Gastrocnemius medialis (tissue), 4 donors: ENCODE data around the gene TTYH3. TPM values are rescaled to one million over a fixed set of nuclear protein-coding genes. Genes with fewer than 3 reads are reported as not detected.

Experiments
- ATAC-seq, 2 donors: fragments of 150-250 bp; one replicate each; pipeline ENCODE4 v1.9.1; 2016
- DNase-seq, 2 donors: peaks; one replicate each; pipeline ENCODE4 v3.0.0-alpha.2; 2019
- H3K27ac ChIP-seq, 4 donors: fragments of 200-600 bp; sonication (generic); 1 replicate in 1 of 4; 2 replicates in 3 of 4; pipeline ENCODE4 v1.5.1; 2016 to 2018; ENCODE audit warnings: mild to moderate bottlenecking in 2 of 4, moderate library complexity in 1 of 4
- H3K27me3 ChIP-seq, 3 donors: fragments of 200-600 bp; sonication (generic) in 2 of 3; 1 replicate in 1 of 3; 2 replicates in 2 of 3; pipeline versions ENCODE4 v1.5.1 to v1.6.0; 2016 to 2019; ENCODE audit warnings: mild to moderate bottlenecking in 1 of 3, moderate library complexity in 1 of 3
- H3K36me3 ChIP-seq, 2 donors: fragments of 200-600 bp; sonication (generic) in 1 of 2; one replicate each; pipeline ENCODE4 v1.5.1; 2017 to 2018
- H3K4me1 ChIP-seq, 2 donors: fragments of 200-600 bp; sonication (generic) in 1 of 2; one replicate each; pipeline ENCODE4 v1.5.1; 2016 to 2017; ENCODE audit warnings: mild to moderate bottlenecking in 2 of 2
- H3K4me3 ChIP-seq, 4 donors: fragments of 200-600 bp; sonication (generic) in 3 of 4; 1 replicate in 1 of 4; 2 replicates in 3 of 4; pipeline ENCODE4 v1.5.1; 2016 to 2019; ENCODE audit warnings: mild to moderate bottlenecking in 2 of 4
- H3K9me3 ChIP-seq, 3 donors: fragments of 200-600 bp; sonication (generic) in 2 of 3; 1 replicate in 1 of 3; 2 replicates in 2 of 3; pipeline ENCODE4 v1.5.1; 2016 to 2019
- CTCF ChIP-seq, 5 experiments: fragments of 450-650 bp in 3 of 5; fragments of 200-600 bp in 2 of 5; sonication (generic) in 2 of 5; IDR thresholded peaks in 4 of 5; conservative IDR thresholded peaks in 1 of 5; 1 replicate in 4 of 5; 2 replicates in 1 of 5; pipeline ENCODE4 v1.5.1; 2016 to 2019; ENCODE audit warnings: antibody characterized with exemption in 5 of 5, mild to moderate bottlenecking in 3 of 5, moderate library complexity in 3 of 5
- POLR2A ChIP-seq, 2 donors: fragments of 450-650 bp; IDR thresholded peaks; one replicate each; pipeline ENCODE4 v1.6.1; 2017; ENCODE audit warnings: antibody characterized with exemption in 2 of 2, mild to moderate bottlenecking in 2 of 2, moderate library complexity in 2 of 2
- in situ Hi-C, 4 donors: fragments of 200-750 bp; cut with MboI; loops; one replicate each; pipeline versions ENCODE4 v1.15.0 to v1.8.0; 2017; ENCODE audit warnings: low sequenced_read_pairs in 4 of 4
- intact Hi-C: fragments of 100-400 bp; cut with DNase I; formaldehyde crosslinking; loops from one replicate; pipeline ENCODE4 v1.15.1; 2023; ENCODE audit warnings: low total_unique reads
- total RNA-seq, 4 donors: library from RNA; depleted of rRNA; stranded (reverse); fragments of >200 nt; gene quantifications; one replicate each; pipeline versions ENCODE4 v1.1.0 to v1.2.3, GENCODE V29; 2016

Gene TTYH3
- total RNA-seq, 4 donors from 2014 or later: 2.9 to 14.8 (median 5.2) TPM

GRCh38 chr7:2708547-2709310, 76.9 kb downstream of the TTYH3 start:
- ATAC-seq (no peak), DNase-seq (no peak)
- Histone ChIP-seq H3K27ac (no peak overlapping the region), H3K4me1 (peaks cover 0 to 4% of the 10 kb centered on the region in 2 donors), H3K4me3 (no peak overlapping the region), H3K27me3 (peaks cover 0 to 4% (median 4%) of the 10 kb centered on the region in 3 donors), H3K36me3 (no peaks in the 10 kb centered on the region), H3K9me3 (no peaks in the 10 kb centered on the region)
- in situ Hi-C loops: no loop called here
- intact Hi-C loops: no loop called here
- TF ChIP-seq POLR2A (IDR thresholded peaks at IDR 0.05) (no peak), CTCF (IDR thresholded peaks at IDR 0.05 in 4 of 5, conservative IDR thresholded peaks at IDR 0.05 in 1 of 5) (no peak)

- H3K4me1 ChIP-seq: peaks cover 0 to 4% of the 10 kb centered on the region in 2 donors
- peak in 1 of 2 donors; percentile 46 for DNase-seq
- intact Hi-C loops: no loop called here
- H3K27me3 ChIP-seq: peaks cover 0 to 4% (median 4%) of the 10 kb centered on the region in 3 donors
- TF ChIP-seq CTCF (IDR thresholded peaks at IDR 0.05 in 4 of 5, conservative IDR thresholded peaks at IDR 0.05 in 1 of 5) (peak; percentile 64 to 84 (median 70)), POLR2A (IDR thresholded peaks at IDR 0.05) (no peak)
- no peaks in the 10 kb centered on the region for H3K36me3 ChIP-seq
- in situ Hi-C loops: no loop called here
- H3K9me3 ChIP-seq: no peaks in the 10 kb centered on the region
- H3K4me3 ChIP-seq: peak overlapping the region in 2 of 4 donors; percentile 17 to 37
- ATAC-seq: peak; percentile 46 to 86
- H3K27ac ChIP-seq: no peak overlapping the region
These were observed 77.9 kb downstream of the TTYH3 start for GRCh38 chr7:2709553-2710285.

- Histone ChIP-seq H3K4me3 (no peak overlapping the region), H3K36me3 (no peaks in the 10 kb centered on the region), H3K27ac (no peak overlapping the region), H3K4me1 (peaks cover 0 to 4% of the 10 kb centered on the region in 2 donors), H3K27me3 (peaks cover 0 to 4% (median 4%) of the 10 kb centered on the region in 3 donors), H3K9me3 (no peaks in the 10 kb centered on the region)
- TF ChIP-seq CTCF (IDR thresholded peaks at IDR 0.05 in 4 of 5, conservative IDR thresholded peaks at IDR 0.05 in 1 of 5) (no peak), POLR2A (IDR thresholded peaks at IDR 0.05) (no peak)
- ATAC-seq: no peak
- no peak for DNase-seq
- in situ Hi-C loops (no loop called here), intact Hi-C loops (no loop called here)
These were observed 78.5 kb downstream of the TTYH3 start for GRCh38 chr7:2710286-2710655.

GRCh38 chr7:2710901-2711551, 79.2 kb downstream of the TTYH3 start:
- in situ Hi-C loops (no loop called here), intact Hi-C loops (no loop called here)
- no peak for TF ChIP-seq POLR2A (IDR thresholded peaks at IDR 0.05)
- Histone ChIP-seq H3K36me3 (no peaks in the 10 kb centered on the region), H3K9me3 (no peaks in the 10 kb centered on the region), H3K4me3 (no peak overlapping the region), H3K27ac (no peak overlapping the region), H3K4me1 (peaks cover 0 to 8% of the 10 kb centered on the region in 2 donors), H3K27me3 (peaks cover 0 to 4% (median 4%) of the 10 kb centered on the region in 3 donors)
- DNase-seq (no peak), ATAC-seq (no peak)
